Stimulated activated CD8-positive, alpha-beta memory T cell treated with anti-CD3 and anti-CD28 coated beads, Interleukin-15, amount 100 ng/mL, for 24 hours (primary cell): ENCODE data around the gene KCND3.

ENCODE experiments used
- DNase-seq: peaks from one replicate; pipeline ENCODE4 v3.0.0-alpha.2; 2020; ENCODE audit warnings: low read depth

KCND3 gene

GRCh38 chr1:111989531-111990025 lies at the start of gene KCND3:
Gene KCND3 (minus strand): TSS chr1:111989668.
- DNase-seq = no peak

GRCh38 chr1:112034277-112034676 lies 44.8 kb upstream of the KCND3 start:
- no peak for DNase-seq

- DNase-seq = no peak
Measured at GRCh38 chr1:112033439-112034120, 44.1 kb upstream of the KCND3 start.

DNA sequence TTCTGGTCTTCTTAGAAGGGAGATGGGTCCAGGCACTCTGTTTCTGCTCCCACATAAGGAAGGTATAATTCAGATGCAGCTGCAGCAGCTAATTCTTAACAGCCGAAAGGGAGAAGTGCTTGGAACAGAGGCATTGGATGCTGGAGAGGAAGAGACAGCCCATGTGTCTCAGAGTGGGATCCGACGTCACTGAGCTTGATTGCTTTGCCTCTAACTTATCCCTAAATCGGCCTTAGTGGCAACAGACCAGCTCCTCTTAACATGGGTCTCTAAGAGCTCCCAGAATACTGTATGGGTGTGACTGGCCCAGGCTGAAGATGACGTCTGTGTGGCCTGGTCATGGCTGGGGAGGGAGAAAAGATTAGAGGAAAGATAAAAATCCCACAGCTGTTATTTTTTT lies 40.7 kb upstream of the KCND3 start:
- DNase-seq = no peak

- DNase-seq = no peak
Measured at GRCh38 chr1:112027696-112028095, 38.2 kb upstream of the KCND3 start.

GRCh38 chr1:112026501-112026900 lies 37.0 kb upstream of the KCND3 start:
- DNase-seq = no peak

DNA sequence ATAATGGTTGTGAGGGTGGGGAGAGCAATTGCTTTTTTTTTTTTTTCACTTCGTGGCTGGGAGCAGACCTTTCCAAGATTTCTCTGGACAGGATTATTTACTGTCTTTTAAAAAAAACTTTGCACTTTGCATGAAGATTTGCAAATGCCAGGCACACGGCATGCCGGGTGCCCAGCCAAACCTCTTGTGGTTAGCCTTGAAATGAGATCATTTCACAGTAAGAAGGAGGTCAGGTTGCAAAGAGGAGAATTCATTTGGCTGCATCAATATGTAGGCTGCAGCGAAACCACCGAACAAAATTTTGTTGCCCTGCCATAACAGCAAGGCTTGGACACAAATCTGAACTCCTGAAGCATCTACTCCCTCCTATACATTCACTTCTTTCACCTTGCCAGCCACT lies 36.5 kb upstream of the KCND3 start:
- DNase-seq = no peak

DNA sequence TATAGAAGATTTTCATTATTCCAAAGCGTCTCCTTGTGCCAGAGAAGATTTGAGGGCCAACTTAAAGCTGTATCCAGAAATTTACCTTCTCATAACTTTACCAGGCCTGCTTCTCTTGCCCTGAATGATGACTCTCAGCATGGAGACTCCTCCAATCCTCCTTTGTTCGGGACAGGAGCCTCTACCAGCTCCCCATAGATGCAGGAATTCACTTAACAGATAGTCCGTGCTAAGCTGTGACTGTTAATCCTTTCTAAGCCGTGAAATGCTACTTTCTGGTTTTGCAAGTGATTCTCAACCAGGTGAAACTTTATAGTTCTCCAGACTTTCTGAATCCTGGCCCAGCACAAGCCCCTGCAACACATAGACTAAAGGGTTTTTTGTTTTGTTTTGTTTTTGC lies 31.8 kb upstream of the KCND3 start:
- no peak for DNase-seq

GRCh38 chr1:112017183-112017582 lies 27.7 kb upstream of the KCND3 start:
- no peak for DNase-seq

DNA sequence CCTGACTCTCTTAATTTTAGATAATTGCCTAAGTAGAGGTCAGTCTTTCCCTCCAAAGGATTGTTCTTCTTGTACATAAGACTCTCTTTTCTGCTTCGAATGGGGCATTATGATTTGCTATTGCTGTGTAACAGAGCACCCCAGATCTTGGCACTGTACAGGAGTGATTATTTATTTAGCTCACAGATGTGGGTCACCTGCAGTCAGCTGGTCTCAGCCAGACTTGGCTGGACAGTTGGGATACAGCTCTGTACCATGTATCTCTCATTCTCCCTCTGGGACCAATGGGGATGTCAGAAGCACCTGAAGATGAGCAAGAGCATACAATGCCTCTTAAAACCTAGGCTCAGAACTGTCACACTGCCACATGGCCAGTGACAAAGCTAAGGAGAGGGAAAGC lies 23.4 kb upstream of the KCND3 start:
- DNase-seq = no peak

DNA sequence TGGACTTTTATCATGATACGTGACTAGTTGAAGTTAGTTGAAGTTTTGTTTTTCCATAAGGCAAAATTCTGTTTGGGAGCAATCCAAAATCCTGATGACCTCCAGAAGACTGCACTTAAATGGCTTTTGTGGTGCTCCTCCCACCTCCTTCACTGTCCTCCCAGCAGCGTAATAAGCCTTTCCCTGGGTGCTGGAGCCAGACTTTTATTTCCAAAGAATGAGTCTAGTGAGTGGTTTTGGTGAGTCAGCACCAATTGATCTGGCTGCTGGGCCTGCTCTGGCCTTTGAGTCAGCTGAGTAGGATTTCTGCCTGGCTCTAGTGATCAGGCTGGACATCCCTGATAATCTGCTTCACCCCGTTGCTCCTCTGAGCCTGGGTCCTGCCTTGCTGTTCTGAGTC lies 21.7 kb upstream of the KCND3 start:
- no peak for DNase-seq

DNA sequence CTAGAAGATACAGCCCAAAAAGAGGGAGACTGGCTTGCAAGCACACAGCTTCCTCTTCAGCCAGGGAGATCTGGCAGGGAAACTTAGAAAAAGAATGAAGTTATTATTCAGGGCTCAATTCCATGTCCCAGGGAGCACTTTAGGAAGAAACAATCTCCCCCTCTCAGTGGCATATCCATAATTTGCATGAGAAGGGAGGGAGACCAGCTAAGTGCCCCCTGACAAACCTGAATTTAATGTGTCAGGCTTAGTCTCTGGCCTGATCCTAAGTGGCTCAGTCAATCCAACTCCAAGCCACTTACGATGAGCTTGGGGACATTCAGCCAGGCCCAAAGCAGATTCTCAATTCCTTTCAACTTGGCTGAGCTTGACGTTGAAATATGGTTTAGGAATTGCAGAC lies 17.7 kb upstream of the KCND3 start:
- DNase-seq = no peak

GRCh38 chr1:112006416-112007025 lies 17.1 kb upstream of the KCND3 start:
- DNase-seq = no peak

- DNase-seq = no peak
Measured at GRCh38 chr1:112004076-112004475, 14.6 kb upstream of the KCND3 start.

DNA sequence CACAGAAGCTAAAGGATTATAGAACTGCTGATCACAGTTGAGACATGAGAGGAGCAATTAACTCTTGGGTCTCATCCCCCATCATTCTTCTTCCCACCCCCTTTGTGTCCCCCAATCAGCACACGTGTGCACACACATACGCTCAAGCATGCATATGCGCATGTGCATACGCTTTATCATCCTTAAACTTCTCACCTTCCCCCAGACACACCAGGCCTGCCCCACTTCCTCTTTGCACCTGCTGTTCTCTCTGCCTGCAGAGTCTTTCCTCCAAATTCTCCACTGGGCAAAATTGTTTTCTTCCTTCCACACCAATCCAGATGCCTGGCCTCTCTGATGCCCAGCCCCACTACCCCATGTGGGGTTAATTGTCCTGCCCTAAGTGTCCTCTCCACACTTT lies 13.0 kb upstream of the KCND3 start:
- no peak for DNase-seq

DNA sequence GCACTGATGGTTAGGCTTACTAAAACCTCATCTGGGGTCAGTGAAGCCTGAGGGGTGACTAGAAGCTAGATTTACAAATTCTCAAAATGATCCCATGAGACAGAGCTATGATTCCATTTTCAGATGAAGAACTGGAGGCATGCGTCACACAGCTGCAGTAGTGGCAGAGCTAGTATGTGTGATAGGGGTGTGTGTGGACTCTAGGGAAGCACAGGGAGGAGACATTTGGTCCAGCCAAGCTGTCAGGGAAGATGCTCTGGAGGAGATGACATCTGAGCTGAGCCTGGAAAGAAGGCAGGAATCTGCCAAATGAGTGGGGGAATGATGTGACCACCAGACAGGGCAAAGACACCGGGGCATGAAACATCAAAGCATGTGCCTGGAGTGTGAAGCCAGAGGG lies 12.0 kb upstream of the KCND3 start:
- DNase-seq = no peak

GRCh38 chr1:112000048-112000447 lies 10.6 kb upstream of the KCND3 start:
- DNase-seq = no peak

GRCh38 chr1:111998332-111998731 lies 8.9 kb upstream of the KCND3 start:
- no peak for DNase-seq

- DNase-seq = no peak
Measured at GRCh38 chr1:111992476-111992875, 3.0 kb upstream of the KCND3 start.

DNA sequence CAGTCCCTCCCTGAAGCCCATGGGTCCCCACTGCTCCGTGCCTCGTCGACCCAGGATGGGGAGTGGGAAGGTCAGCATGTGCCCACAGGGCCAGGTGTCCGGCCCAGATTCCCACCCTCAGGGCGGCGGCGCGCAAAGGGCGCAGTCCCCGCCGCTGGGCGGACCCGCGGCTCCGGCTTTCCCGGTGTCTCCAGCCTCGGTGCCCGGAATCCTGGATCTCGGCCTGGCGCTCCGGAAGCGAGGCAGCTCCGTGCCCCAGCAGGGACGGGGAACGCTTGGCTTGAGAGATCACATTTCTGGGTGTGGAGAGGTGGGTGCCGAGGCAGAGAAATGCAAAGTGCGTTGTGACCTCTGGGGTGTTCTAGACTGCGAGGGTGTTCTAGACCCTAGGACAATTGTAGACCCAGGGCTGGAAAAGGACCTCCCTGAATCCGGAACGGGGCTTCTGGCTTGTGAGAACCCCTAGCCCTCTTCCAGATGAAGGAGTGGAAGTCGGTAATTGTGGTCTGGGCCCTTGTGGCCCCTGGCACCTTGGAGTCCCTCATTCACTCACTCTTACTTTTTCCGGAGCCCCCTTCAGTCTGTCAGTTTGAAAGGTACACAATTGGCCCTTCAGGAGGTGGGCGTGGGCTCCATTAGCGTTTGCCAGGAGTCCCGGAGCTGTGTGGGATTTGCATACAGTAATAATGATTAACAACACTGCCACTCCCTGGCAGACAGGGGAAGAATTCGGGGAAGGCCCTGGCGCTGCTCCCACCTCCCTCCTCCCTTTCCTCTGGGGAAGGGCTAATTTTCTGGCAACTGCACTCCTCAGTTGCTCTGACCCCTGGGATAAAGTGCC lies 1.6 kb upstream of the KCND3 start:
- no peak for DNase-seq

DNA sequence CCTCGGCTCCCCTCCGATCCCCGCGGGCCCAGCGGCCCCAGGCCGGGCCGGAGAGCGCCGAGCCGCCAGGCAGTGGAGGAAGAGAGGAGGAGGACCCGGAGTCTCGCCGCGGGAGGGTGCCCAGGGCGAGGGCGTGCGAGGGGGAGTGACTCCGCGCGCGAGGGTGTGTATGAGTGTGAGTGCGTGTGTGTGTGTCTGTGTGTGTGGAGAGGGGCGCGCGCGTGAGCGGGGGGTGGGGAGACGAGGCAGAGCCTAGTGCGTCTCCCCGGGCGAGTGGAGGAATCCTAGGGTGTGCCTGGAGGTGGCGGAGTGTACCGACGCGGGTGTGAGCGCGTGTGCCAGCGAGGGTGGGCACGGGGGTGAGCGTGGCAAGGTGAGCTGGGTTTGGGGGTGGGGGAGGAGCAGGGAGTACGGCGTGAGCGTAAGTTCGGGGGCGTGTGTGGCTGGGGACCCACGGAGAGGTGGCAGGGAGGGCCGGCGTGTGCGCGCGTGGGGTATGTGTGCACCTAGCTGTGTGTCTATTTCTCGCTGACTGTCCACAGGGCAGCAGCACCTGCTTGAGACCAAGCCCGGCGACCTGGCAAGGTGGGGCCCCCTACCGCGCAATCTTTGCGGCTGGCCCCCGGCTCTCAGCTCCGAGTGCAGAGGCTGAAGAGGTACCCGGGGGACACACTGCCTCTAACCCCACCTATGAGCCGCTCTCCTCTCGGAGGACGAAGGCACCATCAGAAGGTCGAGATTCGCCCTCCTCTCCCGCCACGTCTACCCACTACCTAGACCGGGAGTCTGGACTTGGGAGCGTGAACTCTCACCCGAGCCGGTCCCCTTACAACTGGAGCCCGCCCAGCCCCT lies 784 bp upstream of the KCND3 start:
- no peak for DNase-seq
